H9 (cell line): ENCODE measurements around the gene ZNF672. TPM values are rescaled to one million over a fixed set of nuclear protein-coding genes. Genes with fewer than 3 reads are reported as not detected.

Source experiments
- DNase-seq: peaks from one replicate; pipeline ENCODE4 v3.0.0-alpha.2; 2017
- H2AFZ ChIP-seq: one replicate; pipeline ENCODE4 v1.6.1; 2013; ENCODE audit warnings: mild to moderate bottlenecking, low read length, control low read depth, moderate library complexity
- H2AK5ac ChIP-seq: 2 replicates; pipeline ENCODE4 v1.6.1; 2013; ENCODE audit warnings: low read length, control low read depth, mixed read lengths; ENCODE audit not compliant: insufficient read length
- H2BK120ac ChIP-seq: one replicate; pipeline ENCODE4 v1.6.1; 2013; ENCODE audit warnings: low read depth, mild to moderate bottlenecking, low read length, control low read depth, inconsistent platforms; ENCODE audit not compliant: poor library complexity, severe bottlenecking
- H2BK12ac ChIP-seq: 2 replicates; pipeline ENCODE4 v1.6.1; 2013; ENCODE audit warnings: low read length, control low read depth, mixed read lengths, low read depth; ENCODE audit not compliant: insufficient read length
- H2BK15ac ChIP-seq: 2 replicates; pipeline ENCODE4 v1.6.1; 2013; ENCODE audit warnings: low read depth, low read length, control low read depth
- H2BK20ac ChIP-seq: one replicate; pipeline ENCODE4 v1.6.1; 2013; ENCODE audit warnings: low read depth, mild to moderate bottlenecking, low read length, control low read depth, inconsistent platforms; ENCODE audit not compliant: poor library complexity, severe bottlenecking
- H2BK5ac ChIP-seq: 2 replicates; pipeline ENCODE4 v1.6.1; 2013; ENCODE audit warnings: low read length, control low read depth, mixed read lengths; ENCODE audit not compliant: insufficient read length
- H3K14ac ChIP-seq: 2 replicates; pipeline ENCODE4 v1.6.1; 2013; ENCODE audit warnings: low read length, control low read depth; ENCODE audit not compliant: insufficient read depth
- H3K18ac ChIP-seq: 2 replicates; pipeline ENCODE4 v1.6.1; 2013; ENCODE audit warnings: low read depth, mild to moderate bottlenecking, mixed read lengths, low read length, control low read depth; ENCODE audit not compliant: insufficient read length
- H3K23ac ChIP-seq: 2 replicates; pipeline ENCODE4 v1.6.1; 2013; ENCODE audit warnings: low read length, control low read depth, mixed read lengths, low read depth; ENCODE audit not compliant: insufficient read length
- H3K23me2 ChIP-seq: 2 replicates; pipeline ENCODE4 v1.6.1; 2013; ENCODE audit warnings: low read depth, mild to moderate bottlenecking, mixed read lengths, low read length, control low read depth; ENCODE audit not compliant: insufficient read length, poor library complexity, severe bottlenecking
- H3K27ac ChIP-seq: 2 replicates; pipeline ENCODE4 v1.5.1; 2013; ENCODE audit warnings: low read length, control low read depth, mixed read lengths, low read depth; ENCODE audit not compliant: insufficient read length
- H3K27me3 ChIP-seq: 2 replicates; pipeline ENCODE4 v1.6.1; 2013; ENCODE audit warnings: low read length, control low read depth, inconsistent platforms; ENCODE audit not compliant: insufficient read depth
- H3K4ac ChIP-seq: 2 replicates; pipeline ENCODE4 v1.6.1; 2013; ENCODE audit warnings: low read depth, mild to moderate bottlenecking, control low read depth, inconsistent platforms, low read length, moderate library complexity
- H3K4me1 ChIP-seq: 2 replicates; pipeline ENCODE4 v1.6.1; 2013; ENCODE audit warnings: low read length, control low read depth, inconsistent platforms; ENCODE audit not compliant: insufficient read depth
- H3K4me2 ChIP-seq: 2 replicates; pipeline ENCODE4 v1.6.1; 2013; ENCODE audit warnings: low read length, control low read depth, mixed read lengths; ENCODE audit not compliant: insufficient read length, insufficient read depth
- H3K56ac ChIP-seq: 2 replicates; pipeline ENCODE4 v1.6.1; 2013; ENCODE audit warnings: low read depth, mild to moderate bottlenecking, mixed read lengths, low read length, control low read depth; ENCODE audit not compliant: insufficient read length
- H3K79me1 ChIP-seq: 2 replicates; pipeline ENCODE4 v1.6.1; 2013; ENCODE audit warnings: low read depth, mild to moderate bottlenecking, moderate library complexity, low read length, control low read depth, inconsistent platforms; ENCODE audit not compliant: insufficient read depth, poor library complexity, severe bottlenecking
- H3K79me2 ChIP-seq: 2 replicates; pipeline ENCODE4 v1.6.1; 2013; ENCODE audit warnings: low read length, control low read depth, inconsistent platforms; ENCODE audit not compliant: insufficient read depth
- H3K9ac ChIP-seq: 2 replicates; pipeline ENCODE4 v1.6.1; 2013; ENCODE audit warnings: low read length, control low read depth, mixed read lengths; ENCODE audit not compliant: insufficient read length; ENCODE audit errors: extremely low read depth
- H3K9me3 ChIP-seq: one replicate; pipeline ENCODE4 v1.6.1; 2013; ENCODE audit warnings: low read depth, low read length, inconsistent platforms; ENCODE audit not compliant: control insufficient read depth
- H3T11ph ChIP-seq: one replicate; pipeline ENCODE4 v1.6.1; 2013; ENCODE audit warnings: mild to moderate bottlenecking, low read length, control low read depth, inconsistent platforms
- H4K20me1 ChIP-seq: one replicate; pipeline ENCODE4 v1.6.1; 2013; ENCODE audit not compliant: control insufficient read depth, insufficient read length, insufficient read depth
- H4K5ac ChIP-seq: 2 replicates; pipeline ENCODE4 v1.6.1; 2013; ENCODE audit warnings: low read depth, mild to moderate bottlenecking, mixed read lengths, low read length, control low read depth; ENCODE audit not compliant: insufficient read length
- H4K8ac ChIP-seq: replicated peaks from 2 replicates; pipeline ENCODE4 v1.6.1; 2013; ENCODE audit warnings: low read length, control low read depth, mixed read lengths, low read depth; ENCODE audit not compliant: insufficient read length
- H4K91ac ChIP-seq: 2 replicates; pipeline ENCODE4 v1.6.1; 2013; ENCODE audit warnings: low read depth, mild to moderate bottlenecking, moderate library complexity, mixed read lengths, low read length, control low read depth; ENCODE audit not compliant: insufficient read length
- H3K27ac Mint-ChIP-seq, 3 experiments: 2 replicates in 2 of 3; 3 replicates in 1 of 3; pipeline ENCODE4 v1.8.0; 2020 to 2021; ENCODE audit warnings: mixed read lengths in 3 of 3, mild to moderate bottlenecking in 1 of 3, moderate library complexity in 1 of 3
- H3K27me3 Mint-ChIP-seq: 2 replicates; pipeline ENCODE4 v1.8.0; 2021; ENCODE audit warnings: low read depth, mild to moderate bottlenecking, moderate library complexity, mixed read lengths
- H3K36me3 Mint-ChIP-seq, 3 experiments: 2 replicates in 2 of 3; 3 replicates in 1 of 3; pipeline ENCODE4 v1.8.0; 2020 to 2021; ENCODE audit warnings: low read depth in 3 of 3, mixed read lengths in 3 of 3; ENCODE audit not compliant: insufficient read depth in 1 of 3
- H3K4me1 Mint-ChIP-seq, 2 experiments: 2 replicates each; pipeline ENCODE4 v1.8.0; 2020; ENCODE audit warnings: mixed read lengths in 2 of 2
- H3K4me3 Mint-ChIP-seq, 2 experiments: 2 replicates in 1 of 2; 3 replicates in 1 of 2; pipeline ENCODE4 v1.8.0; 2020 to 2021; ENCODE audit warnings: mild to moderate bottlenecking in 2 of 2, mixed read lengths in 2 of 2, moderate library complexity in 1 of 2
- H3K9me3 Mint-ChIP-seq, 2 experiments: 2 replicates in 1 of 2; 3 replicates in 1 of 2; pipeline ENCODE4 v1.8.0; 2020; ENCODE audit warnings: mild to moderate bottlenecking in 2 of 2, mixed read lengths in 2 of 2, moderate library complexity in 1 of 2
- CTCF ChIP-seq: fragments of 200-600 bp; sonication (generic); conservative IDR thresholded peaks from 3 replicates; pipeline ENCODE4 v1.8.0; 2021; ENCODE audit warnings: antibody characterized with exemption, mild to moderate bottlenecking
- WGBS: extraction: QIAGEN DNeasy Blood & Tissue Kit; methylation state at CpG from one replicate; pipeline ENCODE4 v1.1.7; 2013; ENCODE audit warnings: missing lambda C conversion rate, low lambda C conversion rate, mixed read lengths; ENCODE audit not compliant: insufficient read length; ENCODE audit errors: extremely low coverage; 5-methylcytosine and 5-hydroxymethylcytosine counted together
- total RNA-seq: library from RNA; stranded (reverse); gene quantifications from 2 replicates; pipeline ENCODE4 v1.2.1, GENCODE V29; 2021

The ZNF672 gene
- total RNA-seq, 1 experiment from 2014 or later: 29.4 TPM

GRCh38 chr1:248820041-248820585, 17.9 kb upstream of the ZNF672 start:
- H3K36me3 Mint-ChIP-seq: peaks cover 18 to 62% (median 60%) of the 10 kb centered on the region in 3 experiments; a peak in 6 of 7 replicates
- Histone ChIP-seq H3K4me2 (no peak overlapping the region), H2BK15ac (no peak overlapping the region), H3K27me3 (no peaks in the 10 kb centered on the region), H3K79me1 (peaks cover 10% of the 10 kb centered on the region), H2BK120ac (no peak overlapping the region), H3K27ac (no peak overlapping the region), H2BK20ac (no peak overlapping the region), H3K23ac (no peak overlapping the region), H4K91ac (no peak overlapping the region), H3T11ph (no peak overlapping the region), H2BK12ac (no peak overlapping the region), H3K56ac (no peak overlapping the region), H2AK5ac (no peak overlapping the region), H4K8ac (no peak overlapping the region), H3K4me1 (peaks cover 2% of the 10 kb centered on the region; the same call in 1 of the 2 replicates), H4K20me1 (no peaks in the 10 kb centered on the region), H3K9ac (no peak overlapping the region), H2BK5ac (no peak overlapping the region), H3K18ac (no peak overlapping the region), H3K9me3 (no peaks in the 10 kb centered on the region), H3K23me2 (peaks cover under 1% of the 10 kb centered on the region), H4K5ac (no peak overlapping the region), H3K79me2 (peaks cover 3% of the 10 kb centered on the region; the same call in 1 of the 2 replicates), H3K14ac (no peak overlapping the region), H3K4ac (no peak overlapping the region), H2AFZ (no peak overlapping the region)
- peaks cover 30 to 38% of the 10 kb centered on the region in 2 experiments for H3K4me1 Mint-ChIP-seq
- no peak for TF ChIP-seq CTCF
- H3K9me3 Mint-ChIP-seq: no peaks in the 10 kb centered on the region; a peak in 1 of 5 replicates
- H3K4me3 Mint-ChIP-seq: no peak overlapping the region
- no peaks in the 10 kb centered on the region for H3K27me3 Mint-ChIP-seq
- DNase-seq: no peak
- peak overlapping the region in 1 of 3 experiments; percentile 87; a peak in 3 of 7 replicates for H3K27ac Mint-ChIP-seq
- no CpG with 5 or more reads among the region's 7 CpGs for WGBS
